CMK (cell line): ENCODE data around the gene INPP5A.
"Not testable (repeated sequence)": the region's sequence is repeated elsewhere in the genome, so short reads cannot be mapped to it uniquely, and the experiment has no call there.

Experiments
- DNase-seq: peaks from one replicate; pipeline ENCODE4 v3.0.0-alpha.2; 2010; ENCODE audit warnings: low read depth

INPP5A gene

GRCh38 chr10:132679640-132680039 is 142.1 kb downstream of the INPP5A start:
- no peak for DNase-seq

- not testable (repeated sequence) for DNase-seq
Measured at GRCh38 chr10:132680741-132681140, 143.2 kb downstream of the INPP5A start.

- DNase-seq: no peak
Measured at GRCh38 chr10:132681858-132682755, 144.5 kb downstream of the INPP5A start.

- no peak for DNase-seq
Measured at GRCh38 chr10:132684164-132684891, 146.7 kb downstream of the INPP5A start.

GRCh38 chr10:132685101-132685891 is 147.7 kb downstream of the INPP5A start:
- no peak for DNase-seq

- DNase-seq: no peak
Measured at GRCh38 chr10:132685921-132686680, 148.5 kb downstream of the INPP5A start.

- no peak for DNase-seq
Measured at GRCh38 chr10:132687181-132687892, 149.8 kb downstream of the INPP5A start.

- no peak for DNase-seq
Measured at GRCh38 chr10:132687893-132688579, 150.4 kb downstream of the INPP5A start.

GRCh38 chr10:132688580-132689420 is 151.2 kb downstream of the INPP5A start:
- no peak for DNase-seq

GRCh38 chr10:132689721-132690360 is 152.3 kb downstream of the INPP5A start:
- no peak for DNase-seq

- no peak for DNase-seq
Measured at GRCh38 chr10:132690401-132690800, 152.8 kb downstream of the INPP5A start.

GRCh38 chr10:132690821-132691610 is 153.4 kb downstream of the INPP5A start:
- no peak for DNase-seq

- no peak for DNase-seq
Measured at GRCh38 chr10:132691711-132692153, 154.1 kb downstream of the INPP5A start.

- DNase-seq: no peak
Measured at GRCh38 chr10:132692311-132692710, 154.7 kb downstream of the INPP5A start.

GRCh38 chr10:132693676-132694075 is 156.1 kb downstream of the INPP5A start:
- DNase-seq: no peak

- no peak for DNase-seq
Measured at GRCh38 chr10:132696204-132696603, 158.6 kb downstream of the INPP5A start.

GRCh38 chr10:132696728-132697577 is 159.4 kb downstream of the INPP5A start:
- no peak for DNase-seq
